Measurements from ENCODE around the gene SLC45A1.

The SLC45A1 gene

GRCh38 chr1:8312235-8313218, 5.4 kb upstream of the SLC45A1 start:
- no peak for DNase-seq

GRCh38 chr1:8313231-8313630, 4.7 kb upstream of the SLC45A1 start:
- DNase-seq, result no peak

GRCh38 chr1:8314346-8315280, 3.3 kb upstream of the SLC45A1 start:
- DNase-seq, result peak; percentile 51 to 54

GRCh38 chr1:8315573-8316475, 2.1 kb upstream of the SLC45A1 start:
- DNase-seq, result no peak

- no peak for DNase-seq
Measured at GRCh38 chr1:8318436-8318835, 522 bp downstream of the SLC45A1 start.

GRCh38 chr1:8321612-8322011, 3.7 kb downstream of the SLC45A1 start:
- DNase-seq, result no peak

- DNase-seq, result no peak
Measured at GRCh38 chr1:8323706-8324105, 5.8 kb downstream of the SLC45A1 start.

- DNase-seq, result no peak
Measured at GRCh38 chr1:8324176-8324810, 6.4 kb downstream of the SLC45A1 start.

- no peak for DNase-seq
Measured at GRCh38 chr1:8325771-8326170, 7.9 kb downstream of the SLC45A1 start.

- no peak for DNase-seq
Measured at GRCh38 chr1:8326265-8326664, 8.4 kb downstream of the SLC45A1 start.

- DNase-seq, result no peak
Measured at GRCh38 chr1:8328271-8328670, 10.4 kb downstream of the SLC45A1 start.

- no peak for DNase-seq
Measured at GRCh38 chr1:8329439-8329838, 11.5 kb downstream of the SLC45A1 start.

GRCh38 chr1:8329858-8330257, 11.9 kb downstream of the SLC45A1 start:
- DNase-seq, result no peak

- no peak for DNase-seq
Measured at GRCh38 chr1:8330271-8331125, 12.6 kb downstream of the SLC45A1 start.

GRCh38 chr1:8332806-8333205, 14.9 kb downstream of the SLC45A1 start:
- no peak for DNase-seq

- no peak for DNase-seq
Measured at GRCh38 chr1:8333246-8333987, 15.5 kb downstream of the SLC45A1 start.

- no peak for DNase-seq
Measured at GRCh38 chr1:8334106-8334851, 16.4 kb downstream of the SLC45A1 start.

- DNase-seq, result no peak
Measured at GRCh38 chr1:8335246-8335645, 17.3 kb downstream of the SLC45A1 start.

GRCh38 chr1:8337776-8338525, 20.0 kb downstream of the SLC45A1 start:
- no peak for DNase-seq
